Suprapubic skin (tissue), 4 donors: ENCODE data around the gene HMGCS2. TPM values are rescaled to one million over a fixed set of nuclear protein-coding genes. Genes with fewer than 3 reads are reported as not detected.

Experiments
- DNase-seq, 2 donors: peaks; one replicate each; pipeline ENCODE4 v3.0.0-alpha.2; 2019; ENCODE audit warnings: low spot score in 2 of 2
- H3K27ac ChIP-seq: fragments of 200-600 bp; sonication (generic); one replicate; pipeline ENCODE4 v1.5.1; 2019
- H3K27me3 ChIP-seq: fragments of 200-600 bp; sonication (generic); one replicate; pipeline ENCODE4 v1.5.1; 2019
- H3K36me3 ChIP-seq: fragments of 200-600 bp; sonication (generic); one replicate; pipeline ENCODE4 v1.5.1; 2019
- H3K4me1 ChIP-seq: fragments of 200-600 bp; sonication (generic); one replicate; pipeline ENCODE4 v1.5.1; 2019
- H3K4me3 ChIP-seq: fragments of 200-600 bp; sonication (generic); one replicate; pipeline ENCODE4 v1.5.1; 2019; ENCODE audit warnings: mild to moderate bottlenecking
- H3K9me3 ChIP-seq: fragments of 200-600 bp; sonication (generic); one replicate; pipeline ENCODE4 v1.5.1; 2019
- EP300 ChIP-seq: sonication (generic); formaldehyde crosslinking; IDR thresholded peaks from one replicate; pipeline ENCODE4 v1.6.1; 2017; ENCODE audit warnings: antibody characterized with exemption
- POLR2A ChIP-seq, 2 donors: fragments of 450-650 bp; IDR thresholded peaks; one replicate each; pipeline ENCODE4 v1.6.1; 2017; ENCODE audit warnings: antibody characterized with exemption in 2 of 2, mild to moderate bottlenecking in 2 of 2, moderate library complexity in 2 of 2
- POLR2AphosphoS5 ChIP-seq, 3 donors: sonication (generic); formaldehyde crosslinking; IDR thresholded peaks; one replicate each; pipeline ENCODE4 v1.6.1; 2017; ENCODE audit warnings: antibody characterized with exemption in 3 of 3
- whole genome bisulfite sequencing: methylation state at CpG from one replicate; pipeline ENCODE4 v1.1.5; 2018; 5-methylcytosine and 5-hydroxymethylcytosine counted together
- total RNA-seq, 4 donors: library from RNA; depleted of rRNA; stranded (reverse); fragments of >200 nt; gene quantifications; one replicate each; pipeline ENCODE4 v1.1.0, GENCODE V29; 2016
- TF ChIP-seq, protein P1 (sequence below), 2 donors: fragments of 200-600 bp in 1 of 2; fragments of 450-650 bp in 1 of 2; sonication (generic) in 1 of 2; IDR thresholded peaks; one replicate each; pipeline ENCODE4 v1.5.1; 2016 to 2019; ENCODE audit warnings: antibody characterized with exemption in 2 of 2, mild to moderate bottlenecking in 1 of 2, moderate library complexity in 1 of 2

HMGCS2 gene
- total RNA-seq, 4 donors from 2014 or later: 20.9 to 389 (median 33.5) TPM

DNA sequence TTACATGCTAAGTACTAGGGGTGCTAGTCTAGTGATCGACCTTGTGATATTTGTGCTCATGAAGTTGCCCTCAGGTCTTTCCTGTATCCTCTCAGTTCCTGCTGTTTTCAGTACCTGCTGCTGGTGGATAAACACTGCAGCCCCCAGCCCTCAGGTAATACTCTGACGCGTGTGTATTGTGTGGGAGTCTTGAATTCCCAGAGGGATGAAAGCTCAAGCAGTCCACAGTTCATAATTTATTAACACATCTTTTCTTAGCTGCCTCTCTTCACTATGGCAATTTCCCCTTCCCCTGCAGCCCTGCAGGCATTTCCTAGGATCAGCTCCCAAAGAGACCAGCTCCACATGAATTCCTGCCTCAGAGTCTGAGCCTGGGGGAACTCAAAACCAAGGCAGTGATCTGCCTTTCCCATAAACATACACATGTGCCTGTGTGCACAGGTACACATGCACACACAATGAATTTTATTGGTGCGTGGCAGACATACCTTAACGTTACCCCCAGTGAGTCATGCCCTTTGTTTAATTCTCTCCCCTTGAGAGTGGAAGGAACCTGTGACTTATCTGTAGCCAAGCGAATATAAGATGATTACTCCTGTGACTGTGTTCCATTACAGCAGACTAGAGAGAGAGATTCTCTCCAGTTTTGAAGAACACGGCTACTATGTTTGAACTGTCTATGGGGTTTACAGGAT is 14.1 kb upstream of the HMGCS2 start:
- TF ChIP-seq, protein P1, sequence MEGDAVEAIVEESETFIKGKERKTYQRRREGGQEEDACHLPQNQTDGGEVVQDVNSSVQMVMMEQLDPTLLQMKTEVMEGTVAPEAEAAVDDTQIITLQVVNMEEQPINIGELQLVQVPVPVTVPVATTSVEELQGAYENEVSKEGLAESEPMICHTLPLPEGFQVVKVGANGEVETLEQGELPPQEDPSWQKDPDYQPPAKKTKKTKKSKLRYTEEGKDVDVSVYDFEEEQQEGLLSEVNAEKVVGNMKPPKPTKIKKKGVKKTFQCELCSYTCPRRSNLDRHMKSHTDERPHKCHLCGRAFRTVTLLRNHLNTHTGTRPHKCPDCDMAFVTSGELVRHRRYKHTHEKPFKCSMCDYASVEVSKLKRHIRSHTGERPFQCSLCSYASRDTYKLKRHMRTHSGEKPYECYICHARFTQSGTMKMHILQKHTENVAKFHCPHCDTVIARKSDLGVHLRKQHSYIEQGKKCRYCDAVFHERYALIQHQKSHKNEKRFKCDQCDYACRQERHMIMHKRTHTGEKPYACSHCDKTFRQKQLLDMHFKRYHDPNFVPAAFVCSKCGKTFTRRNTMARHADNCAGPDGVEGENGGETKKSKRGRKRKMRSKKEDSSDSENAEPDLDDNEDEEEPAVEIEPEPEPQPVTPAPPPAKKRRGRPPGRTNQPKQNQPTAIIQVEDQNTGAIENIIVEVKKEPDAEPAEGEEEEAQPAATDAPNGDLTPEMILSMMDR (IDR thresholded peaks at IDR 0.05): no peak
- TF ChIP-seq POLR2AphosphoS5 (IDR thresholded peaks at IDR 0.05) (no peak), EP300 (no peak), POLR2A (IDR thresholded peaks at IDR 0.05) (no peak)
- Histone ChIP-seq H3K9me3 (no peaks in the 10 kb centered on the region), H3K4me3 (no peak overlapping the region), H3K4me1 (peaks cover 52% of the 10 kb centered on the region), H3K36me3 (no peaks in the 10 kb centered on the region), H3K27ac (no peak overlapping the region), H3K27me3 (no peaks in the 10 kb centered on the region)
- DNase-seq: no peak
- 58% methylated on average over 7 of the region's 7 CpGs for WGBS

DNA sequence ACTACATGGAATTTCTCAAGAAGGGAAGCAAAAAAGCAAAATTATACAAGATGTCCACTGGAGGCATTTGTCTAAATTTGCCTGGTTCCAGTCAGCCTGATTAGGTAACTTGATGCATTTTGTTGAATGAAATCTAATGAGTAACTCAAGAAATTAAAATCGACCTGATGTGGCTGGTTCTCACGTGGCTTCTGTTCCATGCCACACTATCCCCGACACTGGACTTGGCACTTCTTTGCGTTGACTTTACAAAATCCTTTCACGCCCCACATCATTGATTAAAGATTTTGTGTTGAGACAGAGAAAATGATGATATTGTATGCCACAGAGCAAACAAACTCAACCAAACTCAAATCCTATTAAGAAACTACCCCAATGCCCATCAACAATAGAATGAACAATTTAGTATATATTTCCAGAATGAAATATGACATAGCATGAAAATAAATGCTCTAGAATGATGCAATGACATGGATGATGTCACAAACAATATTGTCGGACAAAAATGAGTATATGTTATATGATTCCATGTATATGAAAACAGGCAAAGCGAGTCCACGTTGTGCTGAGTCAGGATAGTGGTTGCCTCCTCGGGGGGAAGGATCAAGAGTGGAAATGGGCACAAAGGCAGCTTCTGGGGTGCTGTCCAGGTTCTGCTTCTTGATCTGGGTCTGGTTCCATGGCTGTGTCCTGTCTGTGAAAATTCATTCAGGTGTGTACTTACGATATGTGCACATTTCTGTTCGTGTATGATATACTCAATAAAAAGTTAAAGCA is 12.9 kb upstream of the HMGCS2 start:
- Histone ChIP-seq H3K27ac (no peak overlapping the region), H3K36me3 (no peaks in the 10 kb centered on the region), H3K27me3 (no peaks in the 10 kb centered on the region), H3K4me1 (peaks cover 52% of the 10 kb centered on the region), H3K4me3 (no peak overlapping the region), H3K9me3 (no peaks in the 10 kb centered on the region)
- DNase-seq: no peak
- WGBS: 81% methylated on average over 11 of the region's 11 CpGs
- TF ChIP-seq POLR2A (IDR thresholded peaks at IDR 0.05) (no peak), POLR2AphosphoS5 (IDR thresholded peaks at IDR 0.05) (no peak), EP300 (no peak)
- TF ChIP-seq, protein P1 (IDR thresholded peaks at IDR 0.05): no peak

DNA sequence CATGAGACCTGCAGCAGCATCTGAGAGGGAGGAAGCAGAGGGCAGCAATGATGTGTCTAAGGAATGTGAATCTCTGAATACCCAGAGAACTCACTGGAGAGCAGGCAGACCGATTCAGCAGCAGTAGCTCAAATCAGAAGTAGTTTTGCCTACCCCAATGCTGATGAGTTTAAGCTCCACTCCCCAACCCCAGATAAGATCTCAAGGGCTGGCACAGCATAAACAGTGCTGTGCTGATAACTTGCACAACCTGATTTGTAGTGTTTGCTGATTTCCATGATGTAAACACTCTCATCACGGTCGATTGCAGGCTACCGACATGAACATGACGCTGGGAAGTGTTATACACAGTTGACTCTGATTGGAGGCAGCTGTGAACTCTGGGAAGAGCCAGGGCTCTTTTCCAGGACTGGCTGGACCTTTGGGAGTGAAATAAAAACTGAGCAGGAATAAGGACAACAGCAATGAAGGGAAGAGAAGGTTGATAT is 11.2 kb upstream of the HMGCS2 start:
- no peaks in the 10 kb centered on the region for H3K9me3 ChIP-seq
- peaks cover 44% of the 10 kb centered on the region for H3K4me1 ChIP-seq
- WGBS: 35% methylated on average over 5 of the region's 5 CpGs
- no peaks in the 10 kb centered on the region for H3K36me3 ChIP-seq
- no peak for DNase-seq
- peak overlapping the region; percentile 66 for H3K27ac ChIP-seq
- no peak overlapping the region for H3K4me3 ChIP-seq
- H3K27me3 ChIP-seq: no peaks in the 10 kb centered on the region
- TF ChIP-seq POLR2AphosphoS5 (IDR thresholded peaks at IDR 0.05) (no peak), POLR2A (IDR thresholded peaks at IDR 0.05) (no peak), EP300 (no peak)
- TF ChIP-seq, protein P1 (IDR thresholded peaks at IDR 0.05): no peak

DNA sequence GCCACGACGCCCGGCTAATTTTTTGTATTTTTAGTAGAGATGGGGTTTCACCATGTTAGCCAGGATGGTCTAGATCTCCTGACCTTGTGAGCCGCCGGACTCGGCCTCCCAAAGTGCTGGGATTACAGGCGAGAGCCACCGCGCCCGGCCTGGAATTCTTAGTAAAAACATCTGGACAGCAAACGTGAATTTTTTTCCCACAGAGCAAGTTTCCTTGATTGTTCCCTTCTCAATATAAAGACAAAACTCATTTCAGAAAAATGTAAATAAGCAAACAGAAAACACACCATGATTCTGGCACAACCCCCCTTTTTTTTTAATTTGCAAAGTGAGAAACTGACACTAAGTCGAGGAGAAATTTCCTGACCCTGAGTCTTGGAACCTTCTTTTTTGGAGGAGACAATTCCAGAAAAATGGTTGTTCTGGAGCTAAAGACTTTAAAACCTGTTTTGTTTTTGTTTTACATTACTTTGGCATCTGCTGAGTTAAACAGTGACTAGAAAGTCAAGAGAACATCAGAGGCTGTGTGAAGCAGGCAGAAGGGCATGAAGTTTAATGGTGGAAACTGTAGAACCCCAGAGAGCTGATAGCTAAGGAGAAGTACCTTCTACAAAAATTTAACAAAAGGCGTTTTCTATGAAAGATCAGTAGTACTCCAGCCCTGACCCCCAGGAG is 10.3 kb upstream of the HMGCS2 start:
- H3K4me3 ChIP-seq: no peak overlapping the region
- peaks cover 42% of the 10 kb centered on the region for H3K4me1 ChIP-seq
- no peaks in the 10 kb centered on the region for H3K27me3 ChIP-seq
- no peak for TF ChIP-seq EP300
- no peak for TF ChIP-seq POLR2A (IDR thresholded peaks at IDR 0.05)
- H3K36me3 ChIP-seq: no peaks in the 10 kb centered on the region
- DNase-seq: no peak
- no peaks in the 10 kb centered on the region for H3K9me3 ChIP-seq
- no peak overlapping the region for H3K27ac ChIP-seq
- 85% methylated on average over 13 of the region's 13 CpGs for WGBS

DNA sequence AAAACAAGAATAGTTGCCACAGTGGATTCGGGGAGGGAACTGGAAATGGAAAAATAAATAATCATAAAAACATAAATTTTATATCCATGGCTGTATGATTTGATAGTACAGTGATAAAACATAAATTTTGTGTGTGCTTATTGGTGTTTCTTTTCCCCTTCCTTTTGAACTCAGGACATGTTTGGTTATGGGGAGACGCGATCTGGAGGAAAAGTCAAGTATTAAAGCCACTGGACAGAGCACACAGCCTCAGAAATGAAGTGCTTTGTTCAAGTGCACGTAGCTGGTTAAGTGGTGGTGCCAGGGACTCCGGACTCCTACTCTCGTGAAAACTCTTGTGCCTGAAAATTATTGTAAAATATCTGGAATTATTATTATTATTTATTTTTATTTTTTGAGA is 9.7 kb upstream of the HMGCS2 start:
- no peak for TF ChIP-seq POLR2A (IDR thresholded peaks at IDR 0.05)
- TF ChIP-seq POLR2AphosphoS5 (IDR thresholded peaks at IDR 0.05): no peak
- no peak for TF ChIP-seq EP300
- TF ChIP-seq, protein P1 (IDR thresholded peaks at IDR 0.05): no peak
- 93% methylated on average over 6 of the region's 6 CpGs for WGBS

More for the DNA sequence above, 9.7 kb upstream of the HMGCS2 start:
- no peak overlapping the region for H3K4me3 ChIP-seq
- peaks cover 42% of the 10 kb centered on the region for H3K4me1 ChIP-seq
- DNase-seq: no peak
- H3K36me3 ChIP-seq: no peaks in the 10 kb centered on the region
- H3K27ac ChIP-seq: no peak overlapping the region
- H3K9me3 ChIP-seq: no peaks in the 10 kb centered on the region
- no peaks in the 10 kb centered on the region for H3K27me3 ChIP-seq
